Fibroblast of pulmonary artery (primary cell): ENCODE results near the gene ROR1.
"Not testable (repeated sequence)": the region's sequence is repeated elsewhere in the genome, so short reads cannot be mapped to it uniquely, and the experiment has no call there.

ENCODE experiments used
- DNase-seq: peaks from one replicate; pipeline ENCODE4 v3.0.0-alpha.2; 2010; ENCODE audit warnings: low read depth
- H3K4me3 ChIP-seq: replicated peaks from 2 replicates; pipeline ENCODE4 v1.5.1; 2011; ENCODE audit warnings: low read depth, mild to moderate bottlenecking, control low read depth, low read length, moderate library complexity
- TF ChIP-seq, protein P1 (sequence below): IDR thresholded peaks from 2 replicates; pipeline ENCODE4 v1.5.1; 2011; ENCODE audit warnings: mild to moderate bottlenecking, control low read depth, low read length, inconsistent platforms; ENCODE audit errors: missing control alignments

The ROR1 gene

DNA sequence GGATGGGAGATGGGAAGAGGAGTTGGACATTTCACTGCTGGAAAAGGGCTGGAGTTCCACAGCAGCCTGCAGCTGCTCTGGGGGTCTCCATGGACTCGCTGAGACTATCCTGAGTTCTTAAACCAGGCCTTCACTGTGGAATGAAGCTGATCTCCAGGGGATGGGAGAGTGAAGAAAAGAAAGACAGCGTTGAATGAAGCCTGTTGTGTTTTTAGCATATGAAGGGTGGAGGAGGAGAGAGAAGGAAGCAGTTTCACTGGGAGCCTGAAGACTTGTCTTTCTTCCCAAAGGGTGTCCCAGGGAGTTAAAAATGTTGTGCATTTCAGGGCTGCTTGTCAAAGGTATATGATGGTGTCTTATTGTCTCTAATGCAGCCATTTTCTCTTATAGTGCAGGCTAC is 9.2 kb downstream of the ROR1 start:
- H3K4me3 ChIP-seq: no peak overlapping the region
- no peak for DNase-seq
- TF ChIP-seq, protein P1, sequence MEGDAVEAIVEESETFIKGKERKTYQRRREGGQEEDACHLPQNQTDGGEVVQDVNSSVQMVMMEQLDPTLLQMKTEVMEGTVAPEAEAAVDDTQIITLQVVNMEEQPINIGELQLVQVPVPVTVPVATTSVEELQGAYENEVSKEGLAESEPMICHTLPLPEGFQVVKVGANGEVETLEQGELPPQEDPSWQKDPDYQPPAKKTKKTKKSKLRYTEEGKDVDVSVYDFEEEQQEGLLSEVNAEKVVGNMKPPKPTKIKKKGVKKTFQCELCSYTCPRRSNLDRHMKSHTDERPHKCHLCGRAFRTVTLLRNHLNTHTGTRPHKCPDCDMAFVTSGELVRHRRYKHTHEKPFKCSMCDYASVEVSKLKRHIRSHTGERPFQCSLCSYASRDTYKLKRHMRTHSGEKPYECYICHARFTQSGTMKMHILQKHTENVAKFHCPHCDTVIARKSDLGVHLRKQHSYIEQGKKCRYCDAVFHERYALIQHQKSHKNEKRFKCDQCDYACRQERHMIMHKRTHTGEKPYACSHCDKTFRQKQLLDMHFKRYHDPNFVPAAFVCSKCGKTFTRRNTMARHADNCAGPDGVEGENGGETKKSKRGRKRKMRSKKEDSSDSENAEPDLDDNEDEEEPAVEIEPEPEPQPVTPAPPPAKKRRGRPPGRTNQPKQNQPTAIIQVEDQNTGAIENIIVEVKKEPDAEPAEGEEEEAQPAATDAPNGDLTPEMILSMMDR: no peak

- TF ChIP-seq, protein P1: no peak
- H3K4me3 ChIP-seq: no peak overlapping the region
- DNase-seq: no peak
These were observed 10.3 kb downstream of the ROR1 start for GRCh38 chr1:63784083-63784482.

GRCh38 chr1:63784489-63785390 is 10.9 kb downstream of the ROR1 start:
- TF ChIP-seq, protein P1: no peak
- DNase-seq: no peak
- H3K4me3 ChIP-seq: no peak overlapping the region

DNA sequence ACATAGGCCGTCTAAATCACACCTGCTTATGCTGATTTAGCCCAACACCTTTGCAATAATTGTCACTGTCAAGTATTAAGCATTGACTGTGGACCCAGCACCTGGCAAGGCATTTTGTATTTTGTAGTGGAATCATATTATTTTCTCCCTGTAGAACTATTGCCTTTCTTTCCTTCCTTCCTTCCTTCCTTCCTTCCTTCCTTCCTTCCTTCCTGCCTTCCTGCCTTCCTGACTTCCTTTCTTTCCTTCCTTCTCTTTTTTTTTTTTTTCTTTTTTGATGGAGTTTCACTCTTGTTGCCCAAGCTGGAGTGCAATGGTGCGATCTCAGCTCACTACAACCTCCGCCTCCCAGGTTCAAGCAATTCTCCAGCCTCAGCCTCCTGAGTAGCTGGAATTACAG is 13.5 kb downstream of the ROR1 start:
- not testable (repeated sequence) for H3K4me3 ChIP-seq, DNase-seq

GRCh38 chr1:63787875-63788274 is 14.1 kb downstream of the ROR1 start:
- TF ChIP-seq, protein P1: no peak
- H3K4me3 ChIP-seq: no peak overlapping the region

DNA sequence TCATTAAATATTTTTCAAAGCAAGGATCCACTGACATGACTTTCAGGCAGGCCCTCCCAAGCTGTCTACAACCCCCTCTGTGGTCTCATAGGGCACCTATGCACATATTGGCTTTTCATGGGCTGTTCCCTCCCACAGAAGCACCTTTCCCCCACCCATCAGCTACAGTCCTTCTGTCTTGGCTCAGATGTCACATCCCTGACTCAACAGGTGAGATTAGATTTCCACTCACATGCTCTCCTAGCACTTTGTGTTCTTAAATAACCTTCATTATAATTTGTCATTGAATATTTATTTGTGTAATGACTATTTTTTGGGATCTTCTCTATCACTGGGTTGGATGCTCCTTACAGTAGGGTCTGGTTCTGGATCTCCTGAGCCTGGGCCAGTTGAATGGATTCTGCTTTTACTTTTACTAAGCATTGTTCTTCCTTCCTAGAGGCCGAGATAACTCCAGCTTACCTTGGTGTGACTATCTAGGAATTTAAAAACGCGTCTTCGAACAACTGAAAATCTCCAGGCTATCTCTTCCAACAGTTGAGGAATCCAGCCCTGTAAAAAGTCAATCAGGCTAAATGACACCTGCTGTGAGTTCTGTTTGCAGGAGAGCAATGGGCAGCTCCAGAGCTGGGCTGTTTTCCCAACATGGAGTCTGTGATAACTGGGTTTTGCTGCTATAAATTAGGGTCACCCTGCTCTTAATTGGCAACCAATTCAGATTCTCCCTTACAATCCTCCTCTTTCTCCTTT is 16.2 kb downstream of the ROR1 start:
- H3K4me3 ChIP-seq: no peak overlapping the region
- TF ChIP-seq, protein P1: no peak
- DNase-seq: no peak

More at GRCh38 chr1:63787875-63788274, 14.1 kb downstream of the ROR1 start:
- no peak for DNase-seq

GRCh38 chr1:63790989-63791388 is 17.2 kb downstream of the ROR1 start:
- TF ChIP-seq, protein P1: no peak
- no peak for DNase-seq
- no peak overlapping the region for H3K4me3 ChIP-seq
